NCI-H82 treated with DMSO at 0.1 percent for 48 hours (cell line): ENCODE results near the gene RPA1.
"Not testable (repeated sequence)": the region's sequence is repeated elsewhere in the genome, so short reads cannot be mapped to it uniquely, and the experiment has no call there.

ENCODE experiments used
- DNase-seq: peaks from one replicate; lab custom pipeline; 2025; ENCODE audit not compliant: unreplicated experiment; lab: John Stamatoyannopoulos, UW

Gene RPA1

GRCh38 chr17:1878419-1879121 is 48.8 kb downstream of the RPA1 start:
- no peak for DNase-seq

DNA sequence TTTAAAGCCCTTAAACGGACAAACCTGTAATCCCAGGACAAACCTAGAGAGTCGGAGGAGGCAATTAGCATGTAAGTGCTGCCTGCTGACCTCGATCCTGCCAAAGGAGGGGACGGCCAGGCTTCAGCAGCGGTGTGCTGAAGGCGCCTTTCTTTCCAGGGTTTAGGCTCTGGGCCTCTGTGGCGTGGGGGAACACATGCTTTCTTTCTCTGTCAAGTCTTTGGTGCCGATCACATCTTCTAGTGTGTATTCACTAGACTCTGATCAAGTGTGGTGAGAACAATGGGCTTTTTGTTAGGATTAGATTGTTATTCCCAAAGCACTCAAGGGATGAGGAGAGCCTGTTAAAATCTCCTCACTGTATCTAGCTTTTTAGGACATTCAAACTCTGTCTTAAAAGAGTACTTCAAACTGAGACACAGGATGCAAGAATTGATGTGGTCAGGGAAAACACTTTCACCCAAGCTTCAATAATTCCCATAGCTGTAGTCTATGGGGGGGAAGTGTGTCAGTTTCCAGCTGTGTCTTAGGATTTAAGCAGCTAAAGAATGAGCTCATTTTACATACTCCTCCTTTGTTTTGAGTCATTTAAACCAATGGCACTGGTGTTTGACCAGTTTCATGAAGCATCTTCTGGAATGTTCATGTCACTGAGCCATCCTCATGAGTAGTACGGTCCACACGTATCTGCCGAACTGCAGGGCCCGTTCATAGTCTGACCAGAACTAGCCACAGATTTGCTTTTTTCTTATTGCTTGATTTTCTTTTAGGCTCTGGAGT is 51.2 kb downstream of the RPA1 start:
- DNase-seq = no peak

- peak; percentile 42 for DNase-seq
These were observed 53.0 kb downstream of the RPA1 start for GRCh38 chr17:1882836-1883235.

DNA sequence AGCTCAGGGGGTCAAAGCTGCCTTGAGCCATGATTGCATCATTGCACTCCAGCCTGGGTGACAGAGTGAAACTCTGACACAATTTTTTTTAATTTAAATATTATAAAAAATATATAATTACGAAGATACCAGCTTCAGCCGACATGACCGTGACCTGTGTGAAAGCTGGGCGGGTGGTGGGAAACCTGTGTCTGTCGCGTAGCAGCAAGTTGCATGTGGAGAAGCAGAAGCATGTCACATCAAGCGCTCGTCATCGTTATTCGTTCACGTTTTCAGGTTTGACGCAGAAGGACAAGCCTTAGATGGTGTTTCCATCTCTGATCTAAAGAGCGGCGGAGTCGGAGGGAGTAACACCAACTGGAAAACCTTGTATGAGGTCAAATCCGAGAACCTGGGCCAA is 53.7 kb downstream of the RPA1 start:
- no peak for DNase-seq

GRCh38 chr17:1888741-1889140 is 58.9 kb downstream of the RPA1 start:
- no peak for DNase-seq

DNA sequence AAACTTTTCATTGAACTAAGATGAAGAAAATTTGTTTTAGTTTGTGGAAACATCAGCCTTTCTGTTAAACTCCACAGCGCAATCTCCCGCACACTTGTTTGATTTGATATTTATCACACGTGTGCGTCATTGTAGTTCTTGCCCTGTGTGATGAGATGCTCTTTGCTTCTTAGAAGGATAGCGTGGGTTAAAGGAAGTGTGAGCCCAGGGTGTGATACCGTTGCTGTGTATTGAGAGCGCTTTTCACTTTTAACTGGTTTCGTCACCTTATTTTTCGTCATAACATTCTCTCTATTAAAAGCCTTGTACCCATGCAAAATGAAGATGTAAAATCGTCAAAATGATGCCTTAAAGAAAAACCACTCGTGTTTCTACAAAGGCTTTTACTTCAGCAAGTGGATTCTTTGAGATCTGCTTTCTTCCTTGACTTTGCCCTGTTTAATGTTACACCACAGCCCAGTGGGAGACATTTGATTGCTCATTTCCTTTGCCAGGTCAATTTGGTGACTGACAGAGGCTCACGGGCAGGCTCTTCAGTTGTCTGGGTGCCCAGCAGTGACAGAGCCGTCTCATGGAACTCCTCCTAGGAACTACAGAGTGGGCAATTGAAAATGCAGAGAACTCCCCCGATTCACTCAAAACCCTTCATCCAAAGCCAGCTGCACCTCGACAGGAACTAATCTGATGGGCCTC is 61.1 kb downstream of the RPA1 start:
- DNase-seq = no peak

GRCh38 chr17:1894753-1895339 is 65.0 kb downstream of the RPA1 start:
- no peak for DNase-seq

DNA sequence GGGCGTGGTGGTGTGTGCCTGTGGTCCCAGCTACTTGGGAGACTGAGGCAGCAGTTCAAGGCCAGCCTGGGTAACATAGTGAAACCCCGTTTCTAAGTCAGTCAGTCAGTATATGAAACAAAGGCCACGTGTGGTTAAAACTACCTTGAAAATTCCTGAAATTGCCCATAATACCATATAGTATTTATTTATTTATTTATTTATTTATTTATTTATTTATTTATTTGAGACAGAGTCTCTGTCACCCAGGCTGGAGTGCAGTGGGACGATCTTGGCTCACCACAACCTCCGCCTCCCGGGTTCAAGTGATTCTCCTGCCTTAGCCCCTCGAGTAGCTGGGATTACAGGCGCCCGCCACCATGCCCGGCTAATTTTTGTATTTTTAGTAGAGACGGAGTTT is 65.7 kb downstream of the RPA1 start:
- not testable (repeated sequence) for DNase-seq

GRCh38 chr17:1896243-1897104 is 66.7 kb downstream of the RPA1 start:
- DNase-seq = no peak

- DNase-seq = no peak
These were observed 67.4 kb downstream of the RPA1 start for GRCh38 chr17:1897105-1897656.

- DNase-seq = no peak
These were observed 68.5 kb downstream of the RPA1 start for GRCh38 chr17:1898332-1898731.

DNA sequence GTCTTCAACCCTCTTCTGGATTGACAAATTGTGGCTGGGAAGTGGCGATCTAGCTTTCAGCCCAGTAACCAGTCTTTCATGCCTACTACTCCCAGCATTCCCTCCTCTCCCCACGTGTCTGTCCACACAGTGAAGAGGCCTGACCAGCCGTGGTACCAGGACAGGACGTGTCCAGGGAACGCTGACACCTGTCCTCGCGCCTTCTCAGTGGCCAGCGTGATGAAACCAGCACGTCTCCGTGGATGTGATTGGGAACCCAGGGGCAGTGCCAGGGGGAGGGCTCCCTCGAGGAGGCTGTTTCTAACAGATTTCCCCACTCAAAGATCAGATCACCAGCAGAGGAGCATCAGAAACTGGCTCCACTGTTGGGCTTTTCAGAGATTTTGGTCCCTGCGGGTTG is 69.1 kb downstream of the RPA1 start:
- DNase-seq = no peak

GRCh38 chr17:1899403-1900000 is 69.7 kb downstream of the RPA1 start:
- no peak for DNase-seq

DNA sequence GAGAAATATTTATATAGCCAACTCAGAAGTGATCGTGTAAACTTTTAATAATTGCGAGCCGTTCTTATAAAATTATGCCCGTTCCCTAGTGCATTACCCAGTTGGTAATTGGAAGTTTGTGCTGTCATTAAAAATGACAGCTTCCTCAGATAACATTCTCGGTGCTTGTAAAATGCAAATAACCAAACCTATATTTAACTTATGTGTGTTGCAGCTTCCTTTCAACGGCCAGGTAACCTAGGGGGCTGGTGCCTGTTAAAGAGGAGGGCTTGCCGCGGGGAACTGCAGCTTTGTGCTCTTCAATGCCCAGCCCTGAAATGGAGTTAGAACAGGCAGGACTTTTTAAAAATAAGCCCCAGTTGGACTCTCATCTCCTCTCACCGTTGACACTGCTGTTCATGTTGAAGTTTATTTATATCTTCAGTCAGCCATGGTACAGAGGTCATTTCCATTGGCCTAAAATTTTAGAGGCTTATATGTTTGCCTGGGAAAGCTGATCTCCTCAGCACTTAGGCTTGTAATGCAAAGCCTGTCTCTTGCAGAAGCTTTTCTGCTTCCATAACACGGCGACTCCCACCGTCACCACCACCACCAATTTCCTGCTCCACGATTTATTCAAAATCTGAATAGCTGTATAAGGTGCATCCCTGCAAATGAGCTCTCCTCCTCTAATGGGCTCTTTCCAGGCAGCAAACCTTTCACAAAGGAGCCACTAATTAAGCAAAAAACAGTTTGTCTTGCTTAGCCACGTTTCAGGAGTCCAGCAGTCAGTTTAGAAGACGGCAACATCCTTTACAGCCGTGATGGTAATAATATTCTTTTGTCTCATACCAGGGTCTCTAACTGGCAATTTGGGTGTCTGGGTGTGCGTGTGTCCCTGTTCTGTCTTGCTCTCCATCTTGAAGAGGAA is 74.7 kb downstream of the RPA1 start:
- DNase-seq = no peak

DNA sequence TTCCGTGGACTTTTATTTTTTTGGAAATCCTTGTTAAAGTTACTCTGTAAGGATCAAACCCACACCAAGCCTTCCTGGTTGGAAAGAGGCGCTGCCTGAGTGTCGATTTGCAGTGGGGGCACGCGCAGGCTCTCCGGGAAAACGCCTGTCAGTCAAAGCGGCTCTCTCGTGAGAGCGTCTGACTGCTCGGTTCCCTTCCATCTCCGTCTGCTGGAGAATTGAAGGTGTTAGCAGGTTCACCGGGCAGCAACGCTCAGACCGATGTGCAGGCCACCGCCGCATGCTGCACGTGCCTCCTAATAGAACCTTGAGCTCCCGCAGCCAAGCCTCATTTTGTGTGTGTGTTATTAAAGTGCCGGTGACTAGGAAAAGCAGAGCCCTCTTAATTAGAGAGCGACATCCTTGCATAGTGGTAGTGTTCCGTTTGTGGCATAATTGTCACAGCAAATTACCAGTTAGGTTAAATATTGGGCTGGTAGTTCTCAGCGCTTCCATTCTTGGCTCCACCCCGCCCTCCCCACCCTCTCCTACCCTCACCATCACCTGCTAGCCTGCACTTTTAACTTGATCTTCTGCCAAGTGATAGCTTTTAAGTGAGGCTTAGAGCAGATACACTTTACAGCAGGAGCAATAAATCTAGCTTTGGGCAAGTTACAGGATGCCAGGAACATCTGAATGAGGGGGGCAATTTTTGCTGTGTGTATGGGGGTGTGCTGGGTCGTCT is 75.5 kb downstream of the RPA1 start:
- peak; percentile 71 for DNase-seq

- DNase-seq = peak; percentile 83
These were observed 76.9 kb downstream of the RPA1 start for GRCh38 chr17:1906662-1907101.

- no peak for DNase-seq
These were observed 77.4 kb downstream of the RPA1 start for GRCh38 chr17:1907216-1907631.
